ENCODE results near the gene ADAMTSL1. TPM values are rescaled to one million over a fixed set of nuclear protein-coding genes. Genes with fewer than 3 reads are reported as not detected.

The ADAMTSL1 gene
- total RNA-seq, 1 donor from 2014 or later = 12.3 TPM

DNA sequence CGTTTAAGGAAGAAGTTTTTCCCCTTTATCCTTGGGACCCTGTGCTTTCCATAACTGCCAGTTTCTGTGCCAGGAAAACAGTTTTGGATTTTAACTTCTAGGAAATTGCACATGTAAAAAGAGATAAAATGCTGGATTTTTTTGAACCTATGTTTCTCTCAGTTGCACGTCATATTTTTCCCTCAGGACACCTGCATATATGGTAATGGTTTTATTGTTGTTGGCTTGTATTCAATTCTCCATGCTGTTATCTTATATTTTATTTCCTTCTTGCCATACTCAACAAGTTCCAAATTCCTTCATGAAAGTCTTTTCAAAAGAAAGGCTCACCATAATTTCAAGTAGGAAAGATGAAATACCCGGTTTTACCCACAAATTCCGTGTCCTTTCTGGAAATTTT is 7.9 kb upstream of the ADAMTSL1 start:
- DNase-seq (ENCODE audit: low spot score in 2 of 2) = no peak
- Histone ChIP-seq H3K9me3 (no peaks in the 10 kb centered on the region), H3K27me3 (no peaks in the 10 kb centered on the region), H3K36me3 (no peaks in the 10 kb centered on the region), H3K4me1 (no peaks in the 10 kb centered on the region), H3K27ac (no peak overlapping the region), H3K4me3 (no peak overlapping the region)
- intact Hi-C loops (cut with DNase I) = no loop called here
- TF ChIP-seq, protein P1, sequence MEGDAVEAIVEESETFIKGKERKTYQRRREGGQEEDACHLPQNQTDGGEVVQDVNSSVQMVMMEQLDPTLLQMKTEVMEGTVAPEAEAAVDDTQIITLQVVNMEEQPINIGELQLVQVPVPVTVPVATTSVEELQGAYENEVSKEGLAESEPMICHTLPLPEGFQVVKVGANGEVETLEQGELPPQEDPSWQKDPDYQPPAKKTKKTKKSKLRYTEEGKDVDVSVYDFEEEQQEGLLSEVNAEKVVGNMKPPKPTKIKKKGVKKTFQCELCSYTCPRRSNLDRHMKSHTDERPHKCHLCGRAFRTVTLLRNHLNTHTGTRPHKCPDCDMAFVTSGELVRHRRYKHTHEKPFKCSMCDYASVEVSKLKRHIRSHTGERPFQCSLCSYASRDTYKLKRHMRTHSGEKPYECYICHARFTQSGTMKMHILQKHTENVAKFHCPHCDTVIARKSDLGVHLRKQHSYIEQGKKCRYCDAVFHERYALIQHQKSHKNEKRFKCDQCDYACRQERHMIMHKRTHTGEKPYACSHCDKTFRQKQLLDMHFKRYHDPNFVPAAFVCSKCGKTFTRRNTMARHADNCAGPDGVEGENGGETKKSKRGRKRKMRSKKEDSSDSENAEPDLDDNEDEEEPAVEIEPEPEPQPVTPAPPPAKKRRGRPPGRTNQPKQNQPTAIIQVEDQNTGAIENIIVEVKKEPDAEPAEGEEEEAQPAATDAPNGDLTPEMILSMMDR (IDR thresholded peaks at IDR 0.05) = no peak

DNA sequence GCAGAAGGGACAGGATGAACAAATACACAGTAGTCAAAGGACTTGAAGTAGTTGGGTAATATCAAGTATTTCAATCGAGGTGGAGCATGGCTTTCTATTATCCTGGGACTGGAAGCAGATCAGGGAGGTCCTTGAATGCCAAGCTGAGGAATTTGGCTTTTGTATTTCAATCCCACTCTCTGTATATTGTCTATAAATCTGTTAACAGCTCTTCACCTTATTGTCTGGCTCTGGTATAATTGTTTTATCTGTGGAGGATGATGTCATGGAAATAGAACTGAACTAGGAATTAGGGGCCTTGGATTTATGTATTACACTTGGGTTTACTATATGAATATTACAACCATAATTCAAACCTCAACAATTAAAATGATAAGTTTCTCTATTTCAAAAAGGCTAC is 6.3 kb upstream of the ADAMTSL1 start:
- TF ChIP-seq, protein P1 (IDR thresholded peaks at IDR 0.05) = no peak
- Histone ChIP-seq H3K27ac (no peak overlapping the region), H3K4me1 (peaks cover 0 to 3% of the 10 kb centered on the region in 2 donors), H3K4me3 (no peak overlapping the region), H3K36me3 (no peaks in the 10 kb centered on the region), H3K9me3 (no peaks in the 10 kb centered on the region), H3K27me3 (no peaks in the 10 kb centered on the region)
- intact Hi-C loops (cut with DNase I) = no loop called here
- no peak for DNase-seq (ENCODE audit: low spot score in 2 of 2)

DNA sequence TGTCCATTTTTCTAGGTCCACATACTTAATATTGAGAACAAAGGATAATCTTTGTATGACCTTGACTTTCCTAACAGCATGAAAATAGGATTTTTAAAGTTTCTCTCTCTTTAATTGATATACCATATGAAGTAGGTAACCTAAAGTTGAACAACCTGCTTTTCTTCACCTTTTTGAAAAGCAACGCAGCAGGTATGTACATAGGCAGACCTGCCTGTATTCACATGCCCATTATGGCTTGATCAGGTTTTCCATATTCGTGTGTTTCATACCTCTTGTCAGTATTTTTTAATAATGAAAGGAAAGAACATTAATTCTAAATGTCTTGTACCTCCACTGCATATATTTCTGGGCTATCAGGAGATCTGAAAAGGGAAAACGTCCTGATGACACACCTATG is 1.5 kb upstream of the ADAMTSL1 start:
- DNase-seq (ENCODE audit: low spot score in 2 of 2) = no peak
- Histone ChIP-seq H3K9me3 (no peaks in the 10 kb centered on the region), H3K4me3 (no peak overlapping the region), H3K27ac (peak overlapping the region; percentile 72 to 81), H3K4me1 (peaks cover 0 to 24% of the 10 kb centered on the region in 2 donors), H3K27me3 (no peaks in the 10 kb centered on the region), H3K36me3 (no peaks in the 10 kb centered on the region)
- intact Hi-C loops (cut with DNase I) = loop anchor here (10.0 kb wide), 1 partner anchor 92 kb away; no protein-coding TSS in a partner anchor
- TF ChIP-seq, protein P1 (IDR thresholded peaks at IDR 0.05) = no peak

DNA sequence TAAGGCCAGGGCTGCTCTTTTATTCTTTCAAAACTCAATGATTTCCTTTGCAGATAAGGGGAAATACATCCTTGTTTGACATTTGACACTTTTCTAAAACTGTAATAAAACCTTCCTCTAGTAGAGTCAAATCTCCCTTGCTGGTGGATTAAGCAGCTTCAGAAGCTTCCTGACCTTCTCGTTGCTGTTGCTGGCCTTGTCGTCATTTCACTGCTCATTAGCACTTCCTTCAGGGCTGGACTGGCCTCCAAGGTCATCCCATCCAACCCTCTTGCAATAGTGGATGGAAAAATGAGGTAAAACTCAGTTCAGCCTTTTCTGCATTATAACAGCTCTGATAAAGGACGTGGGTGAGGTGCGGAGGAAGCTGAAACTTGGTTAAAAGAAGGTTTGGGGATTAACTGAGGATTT is 1.1 kb upstream of the ADAMTSL1 start:
- Histone ChIP-seq H3K4me3 (peak overlapping the region; percentile 57 to 64), H3K9me3 (no peaks in the 10 kb centered on the region), H3K27me3 (no peaks in the 10 kb centered on the region), H3K4me1 (peaks cover 0 to 28% of the 10 kb centered on the region in 2 donors), H3K36me3 (no peaks in the 10 kb centered on the region), H3K27ac (peak overlapping the region; percentile 72 to 81)
- TF ChIP-seq, protein P1 (IDR thresholded peaks at IDR 0.05) = no peak
- no peak for DNase-seq (ENCODE audit: low spot score in 2 of 2)
- intact Hi-C loops (cut with DNase I) = loop anchor here (10.0 kb wide), 1 partner anchor 92 kb away; no protein-coding TSS in a partner anchor

DNA sequence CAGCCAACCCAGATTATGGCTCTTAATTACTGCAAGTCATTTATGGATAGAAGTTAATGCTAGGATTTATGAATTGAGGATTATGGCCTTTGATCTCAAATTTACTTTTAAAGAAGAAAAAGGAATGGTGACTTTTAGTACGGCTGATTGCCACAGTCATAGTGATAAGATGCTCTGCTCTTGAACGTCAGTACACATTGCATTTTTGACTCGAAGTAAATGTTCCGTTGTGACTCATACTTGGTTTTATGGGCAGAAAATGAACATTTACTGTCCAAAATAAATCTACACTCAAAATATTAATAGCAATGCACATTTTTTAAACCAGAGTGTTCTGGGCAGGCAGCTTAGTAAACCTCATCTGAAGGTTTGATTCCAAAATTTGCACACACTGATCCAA is 830 bp downstream of the ADAMTSL1 start:
- DNase-seq (ENCODE audit: low spot score in 2 of 2) = no peak
- intact Hi-C loops (cut with DNase I) = loop anchor here (2.0 to 10.0 kb wide), 3 partner anchors 16 to 158 kb away; no protein-coding TSS in a partner anchor
- Histone ChIP-seq H3K4me3 (peak overlapping the region; percentile 57 to 64), H3K4me1 (peaks cover 0 to 45% of the 10 kb centered on the region in 2 donors), H3K27ac (peak overlapping the region; percentile 72 to 81), H3K27me3 (no peaks in the 10 kb centered on the region), H3K36me3 (no peaks in the 10 kb centered on the region), H3K9me3 (no peaks in the 10 kb centered on the region)
- TF ChIP-seq, protein P1 (IDR thresholded peaks at IDR 0.05) = no peak
